ENCODE results near the gene PRR15L.

GRCh38 chr17:47980541-47980940, 22.9 kb upstream of the PRR15L start:
- TF ChIP-seq POLR2AphosphoS5 (IDR thresholded peaks at IDR 0.05; ENCODE audit: low read depth, low read length) (no peak), POLR2A (IDR thresholded peaks at IDR 0.05; ENCODE audit: low read depth, low read length) (no peak)

All from GM12892 (cell line).